Measurements from ENCODE around the gene CIT.
"Not testable (repeated sequence)": the region's sequence is repeated elsewhere in the genome, so short reads cannot be mapped to it uniquely, and the experiment has no call there.

Gene CIT, protein sequence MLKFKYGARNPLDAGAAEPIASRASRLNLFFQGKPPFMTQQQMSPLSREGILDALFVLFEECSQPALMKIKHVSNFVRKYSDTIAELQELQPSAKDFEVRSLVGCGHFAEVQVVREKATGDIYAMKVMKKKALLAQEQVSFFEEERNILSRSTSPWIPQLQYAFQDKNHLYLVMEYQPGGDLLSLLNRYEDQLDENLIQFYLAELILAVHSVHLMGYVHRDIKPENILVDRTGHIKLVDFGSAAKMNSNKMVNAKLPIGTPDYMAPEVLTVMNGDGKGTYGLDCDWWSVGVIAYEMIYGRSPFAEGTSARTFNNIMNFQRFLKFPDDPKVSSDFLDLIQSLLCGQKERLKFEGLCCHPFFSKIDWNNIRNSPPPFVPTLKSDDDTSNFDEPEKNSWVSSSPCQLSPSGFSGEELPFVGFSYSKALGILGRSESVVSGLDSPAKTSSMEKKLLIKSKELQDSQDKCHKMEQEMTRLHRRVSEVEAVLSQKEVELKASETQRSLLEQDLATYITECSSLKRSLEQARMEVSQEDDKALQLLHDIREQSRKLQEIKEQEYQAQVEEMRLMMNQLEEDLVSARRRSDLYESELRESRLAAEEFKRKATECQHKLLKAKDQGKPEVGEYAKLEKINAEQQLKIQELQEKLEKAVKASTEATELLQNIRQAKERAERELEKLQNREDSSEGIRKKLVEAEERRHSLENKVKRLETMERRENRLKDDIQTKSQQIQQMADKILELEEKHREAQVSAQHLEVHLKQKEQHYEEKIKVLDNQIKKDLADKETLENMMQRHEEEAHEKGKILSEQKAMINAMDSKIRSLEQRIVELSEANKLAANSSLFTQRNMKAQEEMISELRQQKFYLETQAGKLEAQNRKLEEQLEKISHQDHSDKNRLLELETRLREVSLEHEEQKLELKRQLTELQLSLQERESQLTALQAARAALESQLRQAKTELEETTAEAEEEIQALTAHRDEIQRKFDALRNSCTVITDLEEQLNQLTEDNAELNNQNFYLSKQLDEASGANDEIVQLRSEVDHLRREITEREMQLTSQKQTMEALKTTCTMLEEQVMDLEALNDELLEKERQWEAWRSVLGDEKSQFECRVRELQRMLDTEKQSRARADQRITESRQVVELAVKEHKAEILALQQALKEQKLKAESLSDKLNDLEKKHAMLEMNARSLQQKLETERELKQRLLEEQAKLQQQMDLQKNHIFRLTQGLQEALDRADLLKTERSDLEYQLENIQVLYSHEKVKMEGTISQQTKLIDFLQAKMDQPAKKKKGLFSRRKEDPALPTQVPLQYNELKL (N-terminal part only)

DNA sequence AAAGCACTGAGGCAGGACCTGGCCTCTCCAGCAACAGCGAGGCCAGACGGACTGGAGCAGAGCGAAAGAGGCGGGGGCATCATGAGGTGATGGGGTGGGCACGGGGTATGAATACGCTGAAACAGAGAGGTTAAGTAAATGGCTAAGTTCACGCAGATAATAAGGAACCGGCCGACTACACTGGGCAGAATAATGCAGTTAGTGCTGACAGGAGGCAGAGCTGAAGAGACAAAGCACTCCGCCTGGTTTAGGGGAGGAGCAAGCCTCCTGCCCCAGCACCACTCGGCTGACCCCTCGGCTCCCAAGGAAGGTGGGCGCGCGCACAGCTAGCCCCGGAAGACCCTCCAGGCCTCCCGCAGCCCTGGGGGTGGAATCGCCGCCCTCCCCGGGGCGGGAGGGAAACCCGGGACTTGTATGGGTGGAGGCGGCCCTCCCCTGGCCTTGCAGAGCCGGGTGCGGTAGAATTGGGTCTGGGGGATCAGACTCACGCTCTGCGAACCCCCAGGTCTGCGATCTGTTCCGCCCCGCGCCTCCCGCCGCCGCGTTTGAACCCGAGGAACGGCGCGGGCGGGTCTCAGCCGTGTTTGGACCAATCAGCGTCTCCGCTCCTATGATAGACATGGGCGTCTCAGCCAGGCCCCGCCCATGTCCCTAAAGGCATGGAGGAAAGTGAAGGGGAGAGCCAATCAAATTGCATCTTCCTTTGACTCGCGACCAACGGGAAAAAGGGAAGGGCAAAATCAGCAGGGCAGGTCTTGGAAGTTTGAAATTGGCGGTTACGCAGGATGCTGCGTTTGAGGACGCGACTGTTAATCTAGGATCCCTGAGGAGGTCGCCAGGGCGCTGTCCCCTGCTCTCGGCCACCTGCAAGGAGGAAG is at the start of gene CIT:
Gene CIT (minus strand): TSS at position 560 of the 878 bp plus-strand sequence. CDS start 1,152 bp downstream, outside the sequence.
- H3K4me3 ChIP-seq (ENCODE audit: low read depth, low read length): peak within 1 kb of the TSS; percentile 99

DNA sequence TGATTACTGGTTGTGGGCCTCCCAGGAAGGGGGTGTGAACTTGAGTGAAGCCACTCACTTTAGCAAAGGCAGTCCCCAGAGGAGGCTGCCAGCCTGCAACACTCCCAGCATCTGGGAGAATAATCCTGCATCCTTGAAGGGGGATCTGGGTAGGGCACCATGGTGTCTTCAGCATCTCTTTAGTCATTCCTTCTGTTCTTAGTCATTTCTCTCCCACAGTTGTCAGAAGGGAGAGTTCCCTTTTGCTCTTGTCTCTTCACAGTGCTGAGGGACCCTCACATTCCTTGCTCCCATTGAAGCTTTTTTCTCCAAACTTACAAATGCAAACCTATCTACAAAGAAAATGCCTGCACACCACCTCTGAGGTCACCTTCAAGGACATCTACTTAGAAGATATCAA is 48.1 kb upstream of the CIT start:
- H3K4me3 ChIP-seq (ENCODE audit: low read depth, low read length): no peak overlapping the region
- no peak for DNase-seq (ENCODE audit: low read depth)

More for the DNA sequence above, at the start of gene CIT:
- DNase-seq (ENCODE audit: low read depth): peak; percentile 75

DNA sequence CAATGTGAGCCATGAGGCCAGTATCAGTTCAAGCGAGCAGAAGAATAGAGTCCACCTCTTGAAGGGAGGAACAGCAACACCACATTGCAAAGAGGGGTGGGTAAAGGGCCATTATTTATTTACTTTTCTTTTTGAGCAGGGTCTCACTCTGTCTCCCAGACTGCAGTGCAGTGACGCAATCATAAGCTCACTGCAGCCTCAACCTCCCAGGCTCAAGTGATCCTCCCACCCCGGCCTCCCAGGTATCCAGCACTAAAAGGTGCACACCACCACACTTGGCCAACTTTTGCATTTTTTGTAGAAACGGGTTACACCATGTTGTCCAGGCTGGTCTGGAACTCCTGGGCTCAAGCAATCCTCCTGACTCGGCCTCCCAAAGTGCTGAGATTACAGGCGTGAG is 42.9 kb upstream of the CIT start:
- no peak for DNase-seq (ENCODE audit: low read depth)

DNA sequence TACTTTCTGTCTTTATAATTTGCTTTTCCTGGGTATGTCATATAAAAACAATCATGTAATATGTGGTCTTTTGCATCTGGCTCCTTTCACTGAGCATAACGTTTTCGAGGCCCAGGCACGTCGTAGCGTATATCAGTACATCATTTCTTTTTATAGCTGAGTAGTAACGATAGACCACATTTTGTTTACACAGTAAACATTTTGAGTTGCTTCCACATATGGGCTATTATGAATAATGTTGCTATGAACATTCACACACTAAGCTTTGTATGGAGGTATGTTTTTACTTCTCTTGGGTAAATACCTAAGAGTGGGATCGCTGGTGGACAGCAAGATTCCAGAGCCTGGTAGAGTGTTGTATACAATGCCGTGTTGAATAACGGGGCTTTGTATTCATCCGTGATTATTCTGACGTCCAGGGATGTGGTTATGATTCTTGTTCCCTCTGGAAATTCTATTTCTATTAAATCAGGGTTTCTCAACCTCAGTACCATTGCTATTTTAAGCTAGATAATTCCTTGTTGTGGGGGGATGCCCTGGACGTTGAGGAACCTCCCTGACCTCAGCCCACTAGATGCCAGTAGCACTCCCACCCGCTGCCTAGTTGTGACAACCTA is 38.9 kb upstream of the CIT start:
- H3K4me3 ChIP-seq (ENCODE audit: low read depth, low read length): no peak overlapping the region
- DNase-seq (ENCODE audit: low read depth): no peak

More for the DNA sequence above, 42.9 kb upstream of the CIT start:
- no peak overlapping the region for H3K4me3 ChIP-seq (ENCODE audit: low read depth, low read length)

DNA sequence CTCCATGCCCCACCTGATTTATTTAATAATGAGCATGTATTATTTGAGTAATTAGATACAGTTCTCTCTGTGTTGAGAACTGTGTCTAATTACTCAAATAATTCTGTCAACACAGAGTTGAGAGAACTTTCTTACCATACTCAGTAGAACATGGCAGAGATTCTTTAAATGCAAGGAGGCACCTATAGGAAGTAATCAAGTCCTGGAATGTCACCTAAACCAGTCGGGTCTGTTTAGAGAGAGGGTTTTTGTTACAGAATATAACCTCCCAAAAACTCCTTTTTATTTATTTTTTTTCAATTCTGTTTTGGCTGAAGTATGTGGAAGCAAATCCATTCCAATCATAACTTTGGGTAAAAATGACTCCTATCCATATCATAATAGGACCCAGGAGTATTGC is 37.5 kb upstream of the CIT start:
- no peak overlapping the region for H3K4me3 ChIP-seq (ENCODE audit: low read depth, low read length)

DNA sequence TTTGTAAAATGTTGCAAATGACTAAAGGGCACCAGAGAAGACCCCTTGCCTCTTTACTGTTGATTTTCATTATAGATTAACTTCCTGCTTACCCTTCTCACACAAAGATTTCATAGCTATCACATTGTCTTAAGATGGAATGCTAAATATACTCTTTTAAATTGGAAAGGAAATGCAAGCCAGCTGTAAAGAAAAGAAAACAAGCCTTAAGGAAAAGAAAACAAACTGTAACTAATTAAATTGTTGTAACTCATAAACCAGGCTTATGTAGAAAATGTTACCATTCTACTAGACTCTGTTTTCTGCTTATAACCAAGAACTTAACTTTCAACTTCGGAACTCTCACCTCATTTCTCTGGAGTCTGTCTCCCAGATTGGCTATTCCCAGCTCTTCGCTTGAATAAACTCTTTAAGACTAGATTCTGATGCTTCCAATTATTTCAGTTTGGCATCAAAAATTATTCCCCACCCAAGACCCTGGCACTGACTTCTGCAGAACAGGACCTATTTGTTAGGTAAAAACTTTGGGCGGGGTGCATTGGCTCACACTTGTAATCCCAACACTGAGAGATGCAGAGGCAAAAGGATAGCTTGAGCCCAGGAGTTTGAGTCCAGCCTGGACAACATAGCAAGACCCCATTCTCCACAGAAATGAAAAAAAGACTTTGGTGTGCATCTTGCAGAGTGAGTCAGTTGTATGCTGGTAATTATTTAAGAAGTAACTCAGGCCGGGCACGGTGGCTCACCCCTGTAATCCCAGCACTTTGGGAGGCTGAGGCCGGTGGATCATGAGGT is 36.6 kb upstream of the CIT start:
- no peak overlapping the region for H3K4me3 ChIP-seq (ENCODE audit: low read depth, low read length)
- no peak for DNase-seq (ENCODE audit: low read depth)

More for the DNA sequence above, 37.5 kb upstream of the CIT start:
- no peak for DNase-seq (ENCODE audit: low read depth)

DNA sequence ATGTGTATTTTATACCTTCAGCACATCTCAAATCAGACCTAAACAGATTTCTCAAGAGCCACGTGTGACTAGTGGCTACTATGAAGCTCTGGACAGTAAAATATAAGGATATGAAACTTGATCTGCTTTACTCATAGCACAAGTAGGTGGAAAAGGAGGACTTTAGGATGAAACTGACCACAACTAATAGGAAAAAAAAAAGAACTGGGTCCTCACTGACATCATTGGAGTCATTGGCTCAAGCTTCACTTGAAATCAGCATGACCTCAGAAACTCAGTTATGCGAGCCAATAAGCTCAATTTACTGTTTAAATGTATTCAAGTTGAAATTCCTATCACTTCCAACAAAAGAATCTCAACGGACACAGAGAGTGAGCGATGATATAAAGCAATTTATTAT is 34.1 kb upstream of the CIT start:
- no peak overlapping the region for H3K4me3 ChIP-seq (ENCODE audit: low read depth, low read length)
- DNase-seq (ENCODE audit: low read depth): peak; percentile 44

DNA sequence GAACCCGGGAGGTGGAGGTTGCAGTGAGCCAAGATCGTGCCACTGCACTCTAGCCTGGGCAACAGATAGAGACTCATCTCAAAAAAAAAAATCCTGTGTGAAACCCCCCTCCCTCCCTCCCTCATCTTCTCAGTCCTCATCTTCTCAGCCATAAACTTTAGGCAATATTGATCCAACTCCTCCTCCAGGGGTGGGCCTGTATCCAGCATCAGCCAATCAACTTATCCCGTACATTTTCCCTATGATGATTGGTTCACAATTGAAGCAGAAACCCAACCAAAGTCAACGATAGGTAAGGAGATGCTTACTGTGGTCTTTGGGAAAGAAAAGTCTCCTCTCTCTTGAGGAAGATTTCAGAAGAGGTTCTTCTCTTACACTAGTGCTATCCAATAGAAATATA is 33.5 kb upstream of the CIT start:
- DNase-seq (ENCODE audit: low read depth): no peak
- H3K4me3 ChIP-seq (ENCODE audit: low read depth, low read length): no peak overlapping the region

DNA sequence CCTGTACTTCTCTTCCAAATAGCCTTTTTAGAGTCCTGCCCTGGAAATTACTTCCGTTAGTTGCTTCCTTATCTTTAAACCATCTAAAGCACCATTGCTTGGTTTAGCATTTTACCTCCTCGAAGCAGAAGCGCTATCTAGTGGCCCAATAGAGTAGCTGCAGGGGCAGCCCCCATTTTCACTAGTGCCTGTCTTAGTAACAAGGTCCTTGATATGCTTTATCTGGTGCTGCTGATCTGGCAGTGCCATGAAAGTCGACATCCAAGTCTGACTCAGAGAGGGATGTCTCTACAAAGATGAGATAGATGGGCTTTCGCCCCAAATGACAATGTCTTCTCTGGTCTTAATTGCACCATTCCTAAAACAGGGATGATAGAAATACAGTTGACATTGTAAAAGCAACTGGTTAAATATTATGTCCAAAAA is 25.0 kb upstream of the CIT start:
- DNase-seq (ENCODE audit: low read depth): peak; percentile 25
- no peak overlapping the region for H3K4me3 ChIP-seq (ENCODE audit: low read depth, low read length)

DNA sequence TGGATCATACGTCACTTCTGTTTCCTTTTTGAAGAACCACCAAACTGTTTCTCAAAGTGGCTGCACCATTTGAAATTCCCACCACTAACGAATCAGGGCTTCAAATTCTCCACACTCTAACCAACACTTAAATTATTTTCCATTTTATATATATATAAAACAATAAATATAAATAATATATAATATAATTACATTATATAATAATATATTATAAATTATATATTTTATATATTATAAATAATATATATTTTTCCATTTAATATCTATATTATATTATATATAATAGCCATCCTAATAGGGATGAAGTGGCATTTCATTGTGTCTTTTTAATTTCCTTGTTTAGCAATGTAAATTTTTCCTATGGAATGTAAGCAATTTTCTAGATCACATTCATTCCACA is 24.6 kb upstream of the CIT start:
- no peak overlapping the region for H3K4me3 ChIP-seq (ENCODE audit: low read depth, low read length)
- DNase-seq (ENCODE audit: low read depth): no peak

DNA sequence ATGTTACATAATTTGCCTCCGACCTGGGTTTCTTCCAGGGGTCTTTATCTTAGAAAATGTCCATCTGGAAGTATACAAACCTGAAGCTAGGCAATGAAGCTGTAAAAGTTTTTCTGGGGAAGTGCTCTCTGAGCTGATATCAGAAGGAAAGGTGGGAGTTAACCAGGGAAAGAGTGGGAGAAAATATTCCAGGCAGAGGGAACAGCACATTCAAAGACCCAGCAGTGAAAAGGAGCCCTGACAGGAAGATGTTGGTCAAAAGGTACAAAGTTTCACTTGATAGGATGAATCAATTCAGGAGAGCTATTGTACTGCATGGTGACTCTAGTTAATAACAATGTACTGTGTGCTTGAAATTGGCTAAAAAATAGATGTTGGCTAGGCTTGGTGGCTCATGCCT is 17.8 kb upstream of the CIT start:
- DNase-seq (ENCODE audit: low read depth): no peak
- H3K4me3 ChIP-seq (ENCODE audit: low read depth, low read length): no peak overlapping the region

DNA sequence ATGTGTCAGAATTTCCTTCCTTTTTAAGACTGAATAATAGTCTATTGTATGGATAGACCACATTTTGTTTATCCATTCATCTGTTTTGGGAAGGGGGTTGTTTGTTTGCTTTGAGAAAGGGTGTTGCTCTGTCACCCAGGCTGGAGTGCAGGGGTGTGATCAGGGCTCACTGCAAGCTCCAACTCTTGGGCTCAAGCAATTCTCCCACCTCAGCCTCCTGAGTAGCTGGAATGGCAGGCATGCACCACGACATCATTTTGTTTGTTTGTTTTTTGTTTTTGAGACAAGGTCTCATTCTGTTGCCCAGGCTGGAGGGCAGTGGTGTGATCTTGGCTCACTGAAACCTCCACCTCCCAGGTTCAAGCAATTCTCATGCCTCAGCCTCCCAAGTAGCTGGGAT is 15.5 kb upstream of the CIT start:
- DNase-seq (ENCODE audit: low read depth): not testable (repeated sequence)

DNA sequence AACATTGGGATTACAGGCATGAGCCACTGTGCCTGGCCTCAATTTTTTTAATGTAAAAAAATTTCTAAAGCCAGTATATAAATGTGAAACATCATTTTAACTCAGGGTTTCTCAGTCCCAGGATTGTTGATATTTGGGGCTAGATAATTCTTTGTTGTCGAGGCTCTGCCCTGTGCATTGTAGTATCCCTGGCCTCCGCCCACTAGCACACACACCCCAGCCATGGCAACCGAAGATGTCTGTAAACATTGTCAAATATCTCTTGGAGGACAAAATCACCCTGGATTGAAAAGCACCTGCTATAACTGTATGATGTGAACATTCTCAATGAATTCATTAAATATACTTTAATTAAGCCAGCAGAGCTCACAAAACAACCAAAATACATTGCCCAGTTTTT is 8.4 kb upstream of the CIT start:
- no peak overlapping the region for H3K4me3 ChIP-seq (ENCODE audit: low read depth, low read length)

More for the DNA sequence above, 15.5 kb upstream of the CIT start:
- H3K4me3 ChIP-seq (ENCODE audit: low read depth, low read length): not testable (repeated sequence)

DNA sequence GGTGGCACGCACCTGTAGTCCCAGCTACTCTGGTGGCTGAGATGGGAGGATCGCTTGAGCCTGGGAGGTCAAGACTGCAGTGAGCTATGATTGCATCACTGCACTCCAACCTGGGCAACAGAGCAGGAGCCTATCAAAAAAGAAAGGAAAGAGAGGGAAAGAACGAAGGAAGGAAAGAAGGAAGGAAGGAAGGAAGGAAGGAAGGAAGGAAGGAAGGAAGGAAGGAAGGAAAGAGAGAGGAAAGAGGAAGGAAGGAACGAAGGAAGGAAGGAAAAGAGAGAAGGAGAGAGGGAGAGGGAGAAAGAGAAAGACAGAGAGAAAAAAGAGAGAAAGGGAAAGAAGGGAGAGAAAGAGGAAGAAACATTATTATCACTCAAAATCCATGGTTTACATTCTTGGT is 6.7 kb upstream of the CIT start:
- not testable (repeated sequence) for DNase-seq (ENCODE audit: low read depth); H3K4me3 ChIP-seq (ENCODE audit: low read depth, low read length)

More for the DNA sequence above, 8.4 kb upstream of the CIT start:
- no peak for DNase-seq (ENCODE audit: low read depth)

DNA sequence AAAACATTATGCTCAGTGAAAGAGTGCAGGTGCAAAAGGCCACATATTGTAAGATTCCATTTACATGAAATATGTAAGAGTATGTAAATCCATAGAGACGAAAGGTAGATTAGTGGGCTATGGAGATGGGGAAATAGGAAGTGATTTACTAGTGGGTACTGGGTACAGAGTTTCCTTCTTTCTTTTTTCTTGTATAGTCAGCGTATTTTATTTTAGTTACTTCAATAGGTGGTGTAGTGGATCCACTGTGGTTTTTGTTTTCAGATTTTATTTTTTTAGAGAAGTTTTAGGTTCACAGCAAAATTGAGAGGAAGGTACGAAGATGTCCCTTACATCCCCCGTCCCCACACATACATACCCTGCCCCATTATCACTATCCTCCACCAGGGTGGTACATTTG is 6.1 kb upstream of the CIT start:
- DNase-seq (ENCODE audit: low read depth): no peak
- no peak overlapping the region for H3K4me3 ChIP-seq (ENCODE audit: low read depth, low read length)

DNA sequence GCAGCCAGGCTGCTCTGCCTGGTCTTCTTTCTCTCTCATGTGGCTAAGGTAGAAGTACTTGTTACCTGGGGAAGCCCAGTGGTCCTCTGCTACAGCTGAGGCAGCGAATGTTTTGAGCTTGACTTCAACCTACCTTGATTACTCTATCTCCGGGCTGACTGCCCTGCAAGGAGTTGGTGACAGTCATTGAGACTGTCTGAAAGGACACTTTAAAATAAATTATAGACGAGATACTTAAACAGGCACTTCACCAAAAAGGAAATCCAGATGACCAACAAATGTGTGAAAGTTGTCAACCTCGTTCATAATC is 474 bp upstream of the CIT start:
- DNase-seq (ENCODE audit: low read depth): no peak
- peak overlapping the region; percentile 99 for H3K4me3 ChIP-seq (ENCODE audit: low read depth, low read length)

DNA sequence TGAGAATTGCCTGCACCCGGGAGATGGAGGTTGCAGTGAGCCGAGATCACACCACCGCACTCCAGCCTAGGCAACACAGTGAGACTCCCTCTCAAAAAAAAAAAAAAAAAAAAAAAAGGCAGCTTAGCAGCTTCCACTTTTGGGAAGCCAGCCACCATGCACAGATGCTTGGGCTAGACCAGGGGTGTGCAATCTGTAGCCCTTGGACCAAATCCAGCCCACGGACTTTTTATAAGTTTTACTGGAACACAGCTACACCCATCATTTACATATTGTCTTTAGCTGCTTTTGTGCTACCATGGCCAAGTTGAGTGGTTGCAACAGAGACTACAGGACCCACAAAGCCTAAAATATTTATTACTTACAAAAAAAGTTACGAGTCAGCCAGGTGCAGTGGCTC is 6.7 kb downstream of the CIT start:
- no peak for DNase-seq (ENCODE audit: low read depth)
- no peak overlapping the region for H3K4me3 ChIP-seq (ENCODE audit: low read depth, low read length)

DNA sequence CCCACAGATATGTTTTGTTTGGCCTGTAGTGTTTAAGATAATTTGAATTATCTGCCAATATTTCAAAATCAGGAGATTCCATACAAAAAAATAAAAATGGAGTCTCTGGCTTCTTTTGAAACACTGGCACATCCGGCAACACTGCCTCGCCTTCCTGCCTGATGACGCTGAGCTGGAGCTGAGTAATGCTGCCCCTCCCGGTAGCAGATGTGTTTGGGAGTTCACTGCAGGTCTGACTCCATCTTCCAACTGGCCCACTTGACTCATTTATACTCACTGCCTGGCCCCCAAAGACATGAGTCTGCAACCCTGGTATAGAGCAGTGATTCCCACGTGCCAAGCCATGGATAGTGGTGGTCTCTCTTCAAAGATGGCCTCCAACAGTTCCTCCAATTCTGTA is 7.4 kb downstream of the CIT start:
- H3K4me3 ChIP-seq (ENCODE audit: low read depth, low read length): no peak overlapping the region
- DNase-seq (ENCODE audit: low read depth): peak; percentile 64
